ENCODE results near the gene MND1. TPM values are rescaled to one million over a fixed set of nuclear protein-coding genes. Genes with fewer than 3 reads are reported as not detected.
"Not testable (repeated sequence)": the region's sequence is repeated elsewhere in the genome, so short reads cannot be mapped to it uniquely, and the experiment has no call there.

MND1 gene
- total RNA-seq, 6 experiments from 2014 or later, result 0.22 to 1.8 (median 0.86) TPM; not detected in 1

GRCh38 chr4:153409924-153410501 lies 65.5 kb downstream of the MND1 start:
- no peak overlapping the region for H3K27ac ChIP-seq
- no peak for ATAC-seq

GRCh38 chr4:153413842-153414241 lies 69.4 kb downstream of the MND1 start:
- no peaks in the 10 kb centered on the region for H3K9me3 ChIP-seq
- TF ChIP-seq, protein P1, sequence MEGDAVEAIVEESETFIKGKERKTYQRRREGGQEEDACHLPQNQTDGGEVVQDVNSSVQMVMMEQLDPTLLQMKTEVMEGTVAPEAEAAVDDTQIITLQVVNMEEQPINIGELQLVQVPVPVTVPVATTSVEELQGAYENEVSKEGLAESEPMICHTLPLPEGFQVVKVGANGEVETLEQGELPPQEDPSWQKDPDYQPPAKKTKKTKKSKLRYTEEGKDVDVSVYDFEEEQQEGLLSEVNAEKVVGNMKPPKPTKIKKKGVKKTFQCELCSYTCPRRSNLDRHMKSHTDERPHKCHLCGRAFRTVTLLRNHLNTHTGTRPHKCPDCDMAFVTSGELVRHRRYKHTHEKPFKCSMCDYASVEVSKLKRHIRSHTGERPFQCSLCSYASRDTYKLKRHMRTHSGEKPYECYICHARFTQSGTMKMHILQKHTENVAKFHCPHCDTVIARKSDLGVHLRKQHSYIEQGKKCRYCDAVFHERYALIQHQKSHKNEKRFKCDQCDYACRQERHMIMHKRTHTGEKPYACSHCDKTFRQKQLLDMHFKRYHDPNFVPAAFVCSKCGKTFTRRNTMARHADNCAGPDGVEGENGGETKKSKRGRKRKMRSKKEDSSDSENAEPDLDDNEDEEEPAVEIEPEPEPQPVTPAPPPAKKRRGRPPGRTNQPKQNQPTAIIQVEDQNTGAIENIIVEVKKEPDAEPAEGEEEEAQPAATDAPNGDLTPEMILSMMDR (IDR thresholded peaks at IDR 0.05), result no peak
- no peak for TF ChIP-seq POLR2A (IDR thresholded peaks at IDR 0.05)
- peaks cover 0 to 2% (median 0%) of the 10 kb centered on the region in 4 donors for H3K36me3 ChIP-seq
- ATAC-seq, result no peak
- H3K4me3 ChIP-seq, result no peak overlapping the region
- intact Hi-C loops (cut with DNase I), result no loop called here
- no peaks in the 10 kb centered on the region for H3K4me1 ChIP-seq
- no peak for DNase-seq
- no peaks in the 10 kb centered on the region for H3K27me3 ChIP-seq
- no peak overlapping the region for H3K27ac ChIP-seq

More at GRCh38 chr4:153409924-153410501, 65.5 kb downstream of the MND1 start:
- no peaks in the 10 kb centered on the region for H3K9me3 ChIP-seq
- 74% methylated on average over 4 of the region's 4 CpGs for WGBS (ENCODE audit: insufficient coverage, low coverage, low lambda C conversion rate, missing lambda C conversion rate)
- H3K27me3 ChIP-seq, result no peaks in the 10 kb centered on the region
- peaks cover 0 to 2% (median 0%) of the 10 kb centered on the region in 4 donors for H3K36me3 ChIP-seq
- H3K4me1 ChIP-seq, result no peaks in the 10 kb centered on the region
- no peak overlapping the region for H3K4me3 ChIP-seq
- intact Hi-C loops (cut with DNase I), result no loop called here
- DNase-seq, result no peak
- TF ChIP-seq, protein P1 (IDR thresholded peaks at IDR 0.05), result no peak
- TF ChIP-seq POLR2A (IDR thresholded peaks at IDR 0.05), result no peak

DNA sequence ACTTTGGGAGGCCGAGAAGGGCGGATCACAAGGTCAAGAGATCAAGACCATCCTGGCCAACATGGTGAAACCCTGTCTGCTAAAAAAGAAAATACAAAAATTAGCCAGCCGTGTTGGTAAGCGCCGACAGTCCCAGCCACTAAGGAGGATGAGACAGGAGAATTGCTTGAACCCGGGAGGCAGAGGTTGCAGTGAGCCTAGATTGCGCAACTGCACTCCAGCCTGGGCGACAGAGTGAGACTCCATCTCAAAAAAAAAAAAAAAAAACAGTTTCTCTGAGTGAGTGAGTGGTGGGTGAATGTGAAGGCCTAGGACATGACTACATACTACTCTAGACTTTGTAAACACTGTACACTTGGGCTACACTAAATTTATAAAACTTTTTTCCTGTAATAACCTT lies 72.0 kb downstream of the MND1 start:
- intact Hi-C loops (cut with DNase I); H3K27me3 ChIP-seq; ATAC-seq; H3K4me1 ChIP-seq; H3K27ac ChIP-seq; H3K4me3 ChIP-seq; H3K9me3 ChIP-seq; DNase-seq; H3K36me3 ChIP-seq: not testable (repeated sequence)
- WGBS (ENCODE audit: insufficient coverage, low coverage, low lambda C conversion rate, missing lambda C conversion rate), result 71% methylated on average over 8 of the region's 8 CpGs

GRCh38 chr4:153418121-153418520 lies 73.6 kb downstream of the MND1 start:
- no peaks in the 10 kb centered on the region for H3K4me1 ChIP-seq
- TF ChIP-seq POLR2A (IDR thresholded peaks at IDR 0.05), result no peak
- TF ChIP-seq, protein P1 (IDR thresholded peaks at IDR 0.05), result no peak
- no peak overlapping the region for H3K4me3 ChIP-seq
- H3K9me3 ChIP-seq, result no peaks in the 10 kb centered on the region
- DNase-seq (no peak), ATAC-seq (no peak)
- H3K27ac ChIP-seq, result no peak overlapping the region
- no peaks in the 10 kb centered on the region for H3K27me3 ChIP-seq
- 82% methylated on average over 7 of the region's 7 CpGs for WGBS (ENCODE audit: insufficient coverage, low coverage, low lambda C conversion rate, missing lambda C conversion rate)
- intact Hi-C loops (cut with DNase I), result no loop called here
- H3K36me3 ChIP-seq, result no peaks in the 10 kb centered on the region

GRCh38 chr4:153418558-153418957 lies 74.1 kb downstream of the MND1 start:
- H3K4me3 ChIP-seq, result no peak overlapping the region
- intact Hi-C loops (cut with DNase I), result no loop called here
- TF ChIP-seq, protein P1 (IDR thresholded peaks at IDR 0.05), result no peak
- TF ChIP-seq POLR2A (IDR thresholded peaks at IDR 0.05), result no peak
- no peak for ATAC-seq
- no peaks in the 10 kb centered on the region for H3K36me3 ChIP-seq
- no peaks in the 10 kb centered on the region for H3K4me1 ChIP-seq
- no peak for DNase-seq
- H3K9me3 ChIP-seq, result no peaks in the 10 kb centered on the region
- H3K27ac ChIP-seq, result no peak overlapping the region
- WGBS (ENCODE audit: insufficient coverage, low coverage, low lambda C conversion rate, missing lambda C conversion rate), result 70% methylated on average over 3 of the region's 3 CpGs
- no peaks in the 10 kb centered on the region for H3K27me3 ChIP-seq

All from right lobe of liver (tissue), 6 donors.